ENCODE measurements around the gene TRIM25.

- TF ChIP-seq, protein P1, sequence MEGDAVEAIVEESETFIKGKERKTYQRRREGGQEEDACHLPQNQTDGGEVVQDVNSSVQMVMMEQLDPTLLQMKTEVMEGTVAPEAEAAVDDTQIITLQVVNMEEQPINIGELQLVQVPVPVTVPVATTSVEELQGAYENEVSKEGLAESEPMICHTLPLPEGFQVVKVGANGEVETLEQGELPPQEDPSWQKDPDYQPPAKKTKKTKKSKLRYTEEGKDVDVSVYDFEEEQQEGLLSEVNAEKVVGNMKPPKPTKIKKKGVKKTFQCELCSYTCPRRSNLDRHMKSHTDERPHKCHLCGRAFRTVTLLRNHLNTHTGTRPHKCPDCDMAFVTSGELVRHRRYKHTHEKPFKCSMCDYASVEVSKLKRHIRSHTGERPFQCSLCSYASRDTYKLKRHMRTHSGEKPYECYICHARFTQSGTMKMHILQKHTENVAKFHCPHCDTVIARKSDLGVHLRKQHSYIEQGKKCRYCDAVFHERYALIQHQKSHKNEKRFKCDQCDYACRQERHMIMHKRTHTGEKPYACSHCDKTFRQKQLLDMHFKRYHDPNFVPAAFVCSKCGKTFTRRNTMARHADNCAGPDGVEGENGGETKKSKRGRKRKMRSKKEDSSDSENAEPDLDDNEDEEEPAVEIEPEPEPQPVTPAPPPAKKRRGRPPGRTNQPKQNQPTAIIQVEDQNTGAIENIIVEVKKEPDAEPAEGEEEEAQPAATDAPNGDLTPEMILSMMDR (tag by site-specific recombination; IDR thresholded peaks at IDR 0.05), result no peak
- TF ChIP-seq AEBP2 (tag by site-specific recombination; IDR thresholded peaks at IDR 0.05; ENCODE audit: borderline replicate concordance) (no peak), ZNF146 (tag by site-specific recombination; IDR thresholded peaks at IDR 0.05) (no peak)
Observed at GRCh38 chr17:56885312-56885657, 28.6 kb downstream of the TRIM25 start.
